Stimulated activated CD4-positive, alpha-beta T cell treated with anti-CD3 and anti-CD28 coated beads, Interleukin-2, amount 100 ng/mL, for 48 hours (primary cell): Measurements from ENCODE around the gene GRIK4.

ENCODE experiments used
- DNase-seq, 2 donors: peaks; one replicate each; pipeline ENCODE4 v3.0.0-alpha.2; 2020

Gene GRIK4

DNA sequence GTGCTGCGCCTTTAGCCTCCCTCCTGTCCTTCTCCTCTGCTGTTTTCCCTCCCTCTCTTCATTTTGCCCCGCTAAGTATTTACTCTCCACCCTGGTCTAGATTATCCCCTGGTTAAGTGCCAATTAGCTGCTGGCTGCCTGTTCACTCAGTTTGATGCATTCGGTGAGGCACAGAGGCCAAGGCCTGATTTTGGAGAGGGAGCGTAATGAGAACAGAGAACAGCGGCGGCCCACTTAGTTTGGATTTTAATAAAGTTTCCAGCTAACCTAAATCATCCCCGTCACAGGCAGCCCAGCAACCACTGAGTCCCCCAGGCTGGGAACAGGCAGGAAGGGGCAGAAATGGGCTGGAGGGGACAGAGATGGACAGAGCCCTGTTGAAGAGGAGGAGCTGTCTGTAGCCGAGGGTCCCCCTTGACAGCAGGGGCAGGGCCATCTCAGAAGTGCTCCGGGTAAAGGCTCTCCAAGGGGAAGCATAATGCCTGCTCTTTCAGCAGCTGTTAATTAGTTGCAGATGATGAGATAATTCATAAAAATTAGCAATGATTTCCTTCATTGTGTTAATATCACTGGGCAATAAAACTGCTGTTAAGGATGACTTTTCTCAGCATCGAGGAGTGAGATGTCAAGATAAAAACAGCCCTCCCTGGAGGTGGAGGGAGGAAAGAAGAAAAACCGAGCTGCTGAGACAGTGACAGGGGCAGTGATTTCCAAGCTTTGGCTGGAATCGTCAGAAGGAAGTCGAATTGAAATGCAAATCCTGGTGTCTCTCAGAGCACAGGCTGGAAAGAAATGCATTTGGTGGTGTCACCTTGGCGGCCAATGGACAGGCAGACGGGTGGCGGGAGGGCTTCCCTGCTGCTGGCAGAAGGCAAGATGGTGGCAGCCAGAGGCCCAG is 170.1 kb downstream of the GRIK4 start:
- no peak for DNase-seq

DNA sequence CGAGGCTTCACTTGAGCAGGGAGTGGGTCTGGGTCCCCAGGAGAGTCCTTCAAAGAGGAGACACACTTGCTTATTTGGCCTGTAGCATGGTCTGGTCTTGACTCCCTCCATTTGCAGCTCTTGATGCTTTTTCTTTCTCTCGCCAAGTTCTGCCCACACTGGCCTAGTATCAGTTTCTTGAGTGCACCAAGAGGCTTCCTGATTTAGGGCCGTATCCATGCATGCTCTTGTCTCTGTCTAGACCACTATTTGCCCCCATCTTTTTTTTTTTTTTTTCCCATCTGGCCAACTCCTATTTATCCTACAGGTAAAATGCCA is 170.7 kb downstream of the GRIK4 start:
- no peak for DNase-seq

DNA sequence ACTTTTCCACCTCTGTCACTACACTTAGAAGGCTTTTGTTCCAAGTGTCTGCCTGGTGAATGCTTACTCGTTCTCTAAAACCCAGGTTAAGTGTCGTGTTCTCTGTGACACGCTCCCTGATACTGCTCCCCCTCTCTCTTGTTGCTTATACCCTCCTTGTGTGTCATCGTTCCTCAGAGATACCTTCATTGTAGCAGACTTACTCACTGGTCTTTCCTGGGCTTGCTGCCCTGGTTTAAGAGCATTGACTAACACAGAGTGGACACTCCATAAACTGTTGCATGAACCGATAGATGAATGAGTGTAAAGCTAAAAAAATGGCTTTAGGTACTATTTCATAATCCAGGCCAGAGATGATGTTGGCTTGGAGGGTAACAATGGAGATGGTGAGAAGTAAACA is 171.3 kb downstream of the GRIK4 start:
- no peak for DNase-seq

DNA sequence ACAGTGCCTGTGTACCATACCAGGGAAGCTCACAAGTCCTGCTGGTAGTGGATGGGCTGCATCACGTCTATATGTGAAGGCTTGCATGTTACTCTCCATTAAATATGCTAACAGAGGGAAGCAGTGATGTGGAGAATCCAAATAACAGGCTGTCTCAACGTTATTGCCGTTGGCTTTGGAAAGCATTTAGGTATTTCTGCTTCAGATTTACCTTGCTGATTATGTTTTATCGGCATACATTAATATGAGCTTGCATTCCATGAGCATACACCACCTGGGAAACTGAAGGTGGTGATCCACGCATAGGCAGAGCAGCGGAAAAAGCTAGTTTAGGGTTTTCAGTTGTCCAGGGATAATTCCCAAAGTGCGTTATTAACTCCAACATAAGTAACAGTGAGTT is 175.0 kb downstream of the GRIK4 start:
- DNase-seq = no peak

DNA sequence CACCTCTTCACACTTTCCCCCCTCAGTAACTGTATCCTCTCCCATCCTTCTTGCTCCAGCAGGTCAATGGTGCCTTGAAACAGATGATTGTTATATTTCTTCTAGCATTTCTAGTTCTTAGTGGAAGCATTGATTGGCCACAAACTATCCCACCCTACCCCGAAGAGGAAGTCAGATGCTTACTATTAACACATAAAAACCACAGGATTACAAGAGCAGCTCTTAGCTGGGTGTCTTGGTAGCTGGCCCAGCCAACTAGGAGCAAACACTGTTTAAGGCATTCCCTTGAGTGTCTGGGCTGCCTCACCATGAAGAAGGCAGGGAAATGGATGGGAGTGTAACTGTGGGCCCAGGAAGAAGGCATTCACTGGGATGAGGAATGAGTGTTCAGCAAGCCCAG is 176.6 kb downstream of the GRIK4 start:
- DNase-seq = no peak

DNA sequence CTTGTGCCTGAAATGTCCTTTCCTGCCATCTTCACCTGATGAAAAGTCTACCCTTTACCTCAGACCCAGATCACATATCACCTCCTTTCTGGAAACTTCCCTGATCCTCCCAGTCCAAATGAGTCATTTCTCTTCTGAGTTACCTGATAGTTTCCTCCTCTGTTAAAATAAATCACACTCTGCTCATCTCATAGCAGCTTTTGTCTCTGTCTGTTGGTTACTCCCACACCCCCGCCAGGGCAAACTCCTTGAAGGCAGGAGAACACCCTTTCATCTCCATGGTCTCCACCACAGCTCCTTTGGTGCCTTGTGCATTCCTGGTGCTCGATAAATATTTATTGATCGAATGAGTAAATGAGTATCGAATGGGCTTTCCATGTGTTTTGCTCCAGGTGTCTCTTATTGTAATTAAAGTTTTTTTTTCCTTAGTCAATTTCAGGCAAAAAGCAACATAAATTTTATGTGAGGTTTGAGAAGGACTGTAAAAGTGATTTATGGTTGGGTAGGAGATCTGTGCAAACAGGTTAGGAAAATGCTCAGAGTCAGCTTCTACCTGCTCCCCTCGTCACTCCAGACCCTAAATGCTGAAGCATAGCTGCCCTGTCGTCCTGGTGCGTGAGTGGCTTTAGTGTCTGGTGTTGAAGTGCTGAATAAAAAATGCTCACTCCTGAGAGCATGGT is 178.2 kb downstream of the GRIK4 start:
- DNase-seq = no peak

DNA sequence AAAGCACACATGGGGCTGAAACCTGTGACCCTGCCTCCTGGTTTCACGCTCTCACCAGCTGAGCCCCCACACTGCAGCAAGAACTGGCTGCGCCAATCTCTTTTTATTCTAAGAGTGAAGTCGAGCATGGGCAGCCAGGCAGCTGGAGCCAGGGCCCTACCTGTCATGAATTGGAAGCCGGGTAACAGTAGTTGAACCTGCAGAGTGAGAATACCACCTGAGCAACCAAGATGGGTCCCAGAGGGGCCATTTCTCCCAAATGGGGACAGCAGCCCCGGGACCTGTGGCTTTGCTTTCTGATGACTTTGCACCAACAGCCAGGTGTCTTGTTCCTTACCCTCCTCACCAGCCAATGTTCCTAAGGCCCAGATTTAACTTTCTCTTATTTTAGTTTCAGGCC is 178.9 kb downstream of the GRIK4 start:
- DNase-seq = no peak

DNA sequence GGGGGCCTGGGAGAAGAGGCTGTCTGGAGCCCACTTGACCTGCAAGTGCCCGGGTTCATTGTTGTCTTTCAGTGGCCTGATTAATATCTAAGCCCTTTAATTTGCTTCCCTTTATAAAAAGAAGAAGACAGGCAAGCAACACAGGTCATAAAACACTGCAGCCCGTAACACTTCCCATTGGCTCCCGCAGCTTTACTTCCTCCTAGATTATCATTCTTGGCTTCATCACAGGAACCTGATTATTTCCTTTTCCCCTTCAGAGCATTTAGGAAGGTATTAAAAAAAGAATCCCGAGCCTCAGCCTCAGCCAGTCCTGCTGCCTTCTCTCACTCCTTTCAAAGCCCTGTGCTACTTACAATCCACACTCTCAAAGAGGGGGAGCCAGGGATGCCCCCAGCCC is 183.2 kb downstream of the GRIK4 start:
- no peak for DNase-seq

DNA sequence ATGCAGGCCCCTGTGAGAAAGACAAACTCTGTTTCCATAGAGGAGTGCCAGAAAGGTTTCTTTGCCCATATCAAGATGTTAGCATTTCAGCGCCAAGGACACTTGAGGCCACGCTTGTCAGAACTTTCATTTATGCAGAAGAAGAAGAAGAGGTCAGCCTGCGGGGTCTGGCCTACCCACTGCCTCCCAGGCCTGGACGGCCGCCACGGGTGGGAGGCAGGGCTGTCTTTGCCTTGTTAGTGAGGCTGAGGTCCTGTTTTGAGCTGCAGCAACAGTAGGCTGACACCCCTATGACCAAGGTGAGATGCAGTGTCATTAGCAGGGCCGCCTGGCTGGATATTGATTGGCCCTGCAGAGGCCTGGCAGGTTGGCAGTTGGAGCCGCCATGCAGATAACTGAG is 183.9 kb downstream of the GRIK4 start:
- no peak for DNase-seq

DNA sequence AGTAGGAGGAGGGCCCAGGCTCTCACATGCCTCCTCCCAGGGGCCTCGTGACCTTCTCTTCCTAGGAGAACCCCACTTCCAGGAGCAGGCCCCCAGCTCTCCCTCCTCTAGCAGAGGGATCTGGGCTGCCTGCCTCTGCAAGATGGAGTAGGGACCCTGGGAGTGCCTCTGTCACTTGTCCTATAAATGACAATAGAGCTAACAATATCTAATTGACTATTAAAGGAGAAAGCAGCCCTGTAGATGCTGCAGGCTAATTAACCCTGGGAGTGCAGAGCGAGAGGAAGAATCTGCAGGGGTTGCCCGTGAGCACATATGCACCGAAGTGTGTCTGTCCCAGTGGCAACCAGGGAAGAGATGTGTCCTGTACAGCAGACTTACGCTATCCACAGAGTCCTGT is 184.4 kb downstream of the GRIK4 start:
- no peak for DNase-seq

DNA sequence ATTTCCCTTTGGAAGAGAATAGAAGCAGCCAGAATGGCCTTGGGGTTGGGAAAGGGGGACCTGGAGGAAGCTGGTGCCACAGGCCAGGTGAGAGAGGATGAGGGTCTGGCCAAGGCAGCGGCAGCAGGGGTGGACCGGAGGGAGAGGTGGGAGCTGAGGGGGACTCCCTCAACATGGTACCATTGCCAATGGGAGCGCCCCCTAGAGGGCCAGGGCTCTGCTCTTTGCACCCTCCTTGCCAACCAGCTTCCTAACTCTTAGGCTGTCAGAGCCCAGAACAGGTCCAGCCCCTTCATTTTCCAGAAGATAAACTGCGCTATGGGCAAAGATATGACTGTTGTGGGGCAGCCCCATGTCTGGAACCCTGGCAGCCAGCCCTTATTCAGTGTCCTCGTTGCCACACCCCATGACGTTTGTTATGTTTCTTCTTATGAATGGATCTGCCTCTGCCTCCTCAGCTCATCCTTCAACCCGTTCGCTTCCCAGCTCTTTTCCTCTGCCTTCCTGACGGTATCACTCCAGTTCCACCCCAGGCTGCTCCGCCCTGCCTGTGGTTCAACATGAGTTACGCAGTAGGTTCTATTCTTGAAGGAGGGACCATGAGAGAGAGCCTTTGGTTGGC is 185.2 kb downstream of the GRIK4 start:
- DNase-seq = no peak

DNA sequence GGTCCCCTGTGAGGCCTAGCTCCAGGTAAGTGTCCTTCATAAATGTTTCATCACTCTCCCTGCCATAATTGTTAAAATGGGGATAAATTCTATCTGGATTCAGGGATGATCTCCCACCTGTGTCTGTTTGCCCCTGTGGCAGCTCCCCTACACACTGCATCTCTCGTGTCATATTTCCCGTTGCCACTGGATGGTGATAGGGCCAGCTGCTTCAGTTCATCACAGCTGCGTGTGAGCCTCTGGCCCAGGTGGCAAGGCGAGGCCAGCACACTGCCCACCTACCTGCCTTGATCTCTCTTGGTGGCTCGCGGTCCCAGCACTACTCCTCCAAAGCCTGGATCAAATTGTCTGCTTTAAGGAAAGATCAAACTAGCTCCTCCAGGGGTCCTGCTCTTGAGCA is 187.4 kb downstream of the GRIK4 start:
- DNase-seq = no peak

DNA sequence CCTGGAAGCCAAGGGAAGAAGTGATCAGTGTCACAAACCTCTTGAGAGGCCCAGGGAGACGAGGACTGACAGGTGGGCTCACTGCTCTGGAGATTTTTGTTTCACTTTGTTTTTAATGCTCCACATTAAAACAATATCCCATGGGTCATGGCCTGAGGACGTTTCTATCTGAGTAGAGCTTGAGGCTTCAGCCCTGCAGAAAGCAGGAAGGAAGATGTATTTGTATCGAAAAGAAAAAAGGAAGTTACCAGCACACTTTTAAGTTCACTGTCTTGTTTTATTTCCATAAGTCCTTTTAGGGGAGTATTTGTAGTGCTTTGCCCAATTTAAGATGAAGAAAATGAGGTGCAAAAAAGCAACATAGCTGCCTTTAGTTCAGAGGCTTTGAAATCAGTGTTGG is 191.1 kb downstream of the GRIK4 start:
- DNase-seq = no peak

DNA sequence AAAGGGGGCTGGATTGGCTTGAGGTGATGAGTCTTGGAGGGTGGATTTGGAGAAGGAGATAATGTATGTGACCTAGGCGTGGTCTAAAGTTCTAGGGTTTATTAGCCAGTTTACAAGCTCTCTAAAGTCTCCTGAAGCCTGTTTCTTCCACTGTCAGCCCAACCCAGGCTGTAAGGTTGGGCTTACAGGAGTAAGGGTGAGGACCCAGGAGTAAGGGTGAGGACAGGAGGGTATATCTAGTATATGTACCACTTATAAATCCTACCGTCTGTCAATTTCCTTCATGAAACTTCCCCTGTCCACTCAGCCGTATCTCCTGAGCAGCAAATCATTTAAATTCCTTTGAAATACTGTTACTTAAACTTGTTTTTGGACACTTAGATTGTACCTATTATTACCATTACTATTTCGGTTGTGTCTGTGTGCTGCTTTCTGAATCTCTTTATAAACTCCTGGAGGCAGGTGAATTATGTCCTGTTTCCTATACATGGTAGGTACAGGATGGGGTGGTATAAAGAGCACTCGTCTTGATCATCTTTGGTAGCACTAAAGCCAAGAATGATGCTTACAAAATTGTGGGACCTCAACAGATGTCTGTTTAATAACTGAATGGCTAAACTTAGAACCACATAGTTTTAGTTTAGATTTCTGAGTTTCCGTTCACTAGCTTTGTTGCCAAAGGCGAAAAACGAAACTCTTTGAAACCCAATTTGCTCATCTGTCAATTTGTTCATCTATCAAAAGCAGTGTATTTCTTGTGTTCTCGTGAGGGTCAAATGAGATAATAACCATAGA is 192.0 kb downstream of the GRIK4 start:
- DNase-seq = no peak

DNA sequence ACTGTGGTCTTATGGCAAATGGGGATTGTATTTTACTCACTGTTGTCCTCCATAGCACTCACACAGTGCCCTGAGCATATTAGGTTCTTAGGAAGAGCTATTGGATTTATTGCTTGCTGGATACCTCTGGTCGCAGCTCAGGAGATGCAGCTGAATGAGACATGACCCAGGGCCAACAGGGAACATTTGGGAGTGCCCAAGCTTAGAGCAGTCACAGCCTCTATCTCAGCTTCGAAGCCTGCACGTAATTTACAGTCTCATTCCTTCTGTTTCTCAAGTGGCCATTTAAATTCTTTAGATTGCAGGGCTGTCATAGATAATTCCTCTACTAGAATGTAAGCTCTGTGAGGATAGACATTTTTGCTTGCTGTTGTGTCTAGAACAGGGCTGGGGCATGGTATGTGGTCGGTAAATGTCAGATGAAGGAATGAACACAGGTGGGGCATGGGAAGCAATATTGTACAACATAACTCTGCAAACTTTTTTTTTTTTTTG is 192.8 kb downstream of the GRIK4 start:
- no peak for DNase-seq

DNA sequence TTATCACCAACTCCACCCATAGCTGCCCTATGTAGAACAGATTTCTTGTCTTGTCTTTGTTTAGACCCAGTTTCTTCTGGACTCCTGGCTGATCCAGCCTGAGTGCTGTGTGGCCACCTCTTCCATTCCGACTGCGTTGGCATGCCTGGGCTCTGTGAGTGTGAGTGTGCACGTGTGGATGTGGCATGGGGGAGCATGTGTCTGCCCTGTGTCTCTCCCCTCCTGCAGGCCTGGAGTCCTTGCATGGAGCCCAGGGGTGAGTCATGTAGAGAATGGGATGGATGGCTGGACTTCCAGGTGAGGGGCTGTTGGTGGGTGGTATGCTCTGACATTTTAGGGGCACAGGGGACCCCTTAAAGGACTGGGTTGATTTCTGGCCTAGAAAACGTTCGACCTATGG is 194.7 kb downstream of the GRIK4 start:
- no peak for DNase-seq

DNA sequence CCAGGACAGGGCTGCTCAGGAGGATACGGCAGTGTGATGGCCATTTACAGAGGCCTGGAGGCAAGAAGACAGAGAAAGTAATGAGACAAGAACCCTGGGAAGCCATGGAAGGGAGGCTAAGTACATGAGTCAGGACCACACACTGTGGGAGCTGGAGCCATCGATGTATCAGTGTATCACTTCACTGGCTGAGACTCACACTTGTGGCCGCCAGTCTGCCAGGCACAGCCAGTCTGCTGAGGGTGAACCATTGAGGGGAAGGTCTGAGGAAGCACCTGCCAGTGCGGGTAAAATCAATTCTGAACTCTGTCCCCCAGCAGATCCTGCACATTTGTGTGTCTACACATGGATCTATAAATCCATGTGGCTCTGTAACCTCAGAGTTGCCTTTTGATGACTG is 195.6 kb downstream of the GRIK4 start:
- no peak for DNase-seq

DNA sequence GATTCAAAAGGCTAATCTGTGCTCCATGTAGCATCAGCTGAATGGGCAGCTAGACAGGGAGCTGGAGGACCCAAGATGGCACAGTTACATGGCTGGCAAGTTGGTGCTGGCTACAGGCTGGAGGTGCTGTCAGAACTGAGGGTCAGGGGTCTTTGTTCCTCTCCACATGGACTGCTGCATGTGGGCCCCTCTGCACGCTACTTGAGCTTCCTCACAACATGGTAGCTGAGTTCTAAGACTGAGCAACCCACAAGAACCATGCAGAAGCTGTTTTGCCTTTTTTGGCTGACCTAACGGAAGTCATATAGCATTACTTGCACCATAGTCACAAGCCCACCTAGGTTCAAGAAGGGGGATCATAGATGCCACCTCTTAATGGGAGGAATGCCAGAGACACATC is 196.1 kb downstream of the GRIK4 start:
- no peak for DNase-seq

DNA sequence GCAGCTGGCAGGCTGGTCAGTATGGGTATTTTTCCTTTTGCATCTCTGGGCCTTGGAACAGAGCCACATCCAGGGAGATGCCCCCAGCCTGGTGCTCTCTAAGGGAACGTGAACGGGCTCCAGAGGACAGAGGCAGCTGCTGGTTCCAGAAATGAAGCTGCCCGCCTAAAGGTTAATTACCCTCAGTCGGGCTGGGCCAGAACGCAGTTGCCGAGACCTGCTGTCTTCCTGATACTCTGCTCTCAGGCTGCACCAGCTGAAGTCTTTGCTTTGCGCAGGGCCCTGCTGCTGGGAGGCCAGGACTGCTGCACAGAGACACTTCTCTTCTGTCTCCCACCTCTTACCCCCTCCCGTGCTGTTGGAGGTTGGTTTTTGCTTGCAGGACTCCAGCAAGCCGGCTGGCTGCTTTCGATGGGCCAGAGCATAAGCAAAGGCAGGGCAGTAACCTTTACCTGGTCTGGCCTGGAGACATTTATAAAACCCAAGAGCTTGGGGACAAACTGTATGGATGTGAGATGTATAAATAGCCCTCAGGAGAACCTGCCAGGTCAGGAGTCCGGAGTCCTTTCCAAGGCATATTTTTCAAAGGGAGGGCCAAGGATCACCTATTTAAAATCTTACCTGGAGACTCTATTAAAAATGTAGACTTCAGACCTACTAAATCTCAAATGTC is 197.1 kb downstream of the GRIK4 start:
- no peak for DNase-seq

DNA sequence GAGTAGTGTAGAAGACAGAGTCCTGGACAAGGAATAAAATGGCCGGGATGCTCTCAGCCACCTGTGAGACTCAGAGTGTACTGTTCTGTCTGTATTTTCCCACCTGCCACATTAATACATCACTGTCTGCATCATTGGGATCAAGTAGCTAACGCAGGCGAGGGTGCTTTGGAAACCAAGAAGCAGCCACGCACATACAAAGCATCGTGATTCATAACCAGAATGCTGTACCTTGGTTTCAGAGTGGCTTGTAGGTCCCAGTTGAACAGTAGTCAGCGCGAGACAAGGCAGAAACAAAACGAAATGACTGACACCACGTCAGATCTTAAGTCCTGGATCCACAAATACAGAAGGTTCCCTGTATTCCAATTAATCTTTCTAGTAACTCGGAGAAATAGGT is 198.3 kb downstream of the GRIK4 start:
- DNase-seq = no peak

DNA sequence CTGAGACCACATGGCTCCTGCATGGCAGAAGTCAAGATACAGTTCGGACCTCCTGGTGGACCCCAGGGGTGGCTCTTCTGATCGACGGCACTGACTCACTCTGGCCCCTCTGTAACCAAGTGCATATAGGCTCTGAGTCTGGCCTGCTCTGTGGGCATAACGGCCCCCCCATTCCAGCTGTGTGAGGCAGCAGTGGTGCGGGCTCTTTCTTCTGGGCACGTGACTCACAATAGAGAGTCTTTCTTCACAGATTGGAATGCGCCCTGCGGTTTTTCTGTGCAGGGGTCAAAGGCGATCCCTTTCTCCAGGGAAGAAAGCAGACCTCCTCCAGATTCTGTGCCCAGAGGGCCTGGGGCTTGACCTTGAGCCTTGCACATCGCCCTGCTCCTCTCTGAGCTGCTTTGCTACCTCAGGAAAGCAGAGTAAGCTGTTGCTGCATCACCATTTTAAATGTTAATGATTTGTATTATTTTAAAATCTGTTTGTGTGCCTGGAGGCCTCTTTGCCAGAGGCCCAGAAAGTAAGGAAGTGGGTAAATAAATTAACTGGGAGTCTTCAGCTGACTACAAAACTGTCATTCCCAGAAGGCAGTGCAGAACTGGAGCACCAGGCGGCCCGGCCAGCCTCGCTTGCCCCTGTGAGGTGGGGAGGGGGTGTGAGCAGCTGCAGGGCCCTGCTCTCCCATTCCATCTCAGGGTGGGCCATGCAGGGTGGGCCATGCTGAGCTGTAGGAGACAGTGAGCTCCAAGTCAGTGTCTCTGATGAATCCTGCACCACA is 199.0 kb downstream of the GRIK4 start:
- DNase-seq = no peak

DNA sequence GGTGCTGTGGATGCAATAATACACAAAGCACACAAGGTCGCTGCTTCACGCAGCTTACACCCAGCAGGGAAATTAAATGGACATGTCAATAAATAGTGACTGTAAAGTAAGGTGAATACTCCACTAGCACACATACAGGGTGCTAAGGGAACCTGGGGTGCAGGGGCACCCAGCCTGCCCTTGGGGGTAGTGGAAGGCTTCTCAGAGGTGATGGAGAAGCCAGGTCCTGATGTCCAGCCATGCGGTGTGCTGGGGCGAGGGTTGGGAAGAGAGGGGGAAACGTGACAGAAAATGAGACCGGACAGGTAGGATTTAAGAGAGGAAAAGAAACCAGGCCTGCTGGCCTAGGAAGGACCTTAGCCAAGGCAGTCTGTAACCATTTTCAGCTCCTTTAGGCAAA is 200.5 kb downstream of the GRIK4 start:
- DNase-seq = no peak
